ENCODE data around the gene RNF213.

The RNF213 gene

GRCh38 chr17:80347536-80347935, 86.9 kb downstream of the RNF213 start:
- in situ Hi-C loops (cut with MboI; ENCODE audit: low sequenced_read_pairs): no loop called here

GRCh38 chr17:80347948-80348351, 87.3 kb downstream of the RNF213 start:
- in situ Hi-C loops (cut with MboI; ENCODE audit: low sequenced_read_pairs): no loop called here

DNA sequence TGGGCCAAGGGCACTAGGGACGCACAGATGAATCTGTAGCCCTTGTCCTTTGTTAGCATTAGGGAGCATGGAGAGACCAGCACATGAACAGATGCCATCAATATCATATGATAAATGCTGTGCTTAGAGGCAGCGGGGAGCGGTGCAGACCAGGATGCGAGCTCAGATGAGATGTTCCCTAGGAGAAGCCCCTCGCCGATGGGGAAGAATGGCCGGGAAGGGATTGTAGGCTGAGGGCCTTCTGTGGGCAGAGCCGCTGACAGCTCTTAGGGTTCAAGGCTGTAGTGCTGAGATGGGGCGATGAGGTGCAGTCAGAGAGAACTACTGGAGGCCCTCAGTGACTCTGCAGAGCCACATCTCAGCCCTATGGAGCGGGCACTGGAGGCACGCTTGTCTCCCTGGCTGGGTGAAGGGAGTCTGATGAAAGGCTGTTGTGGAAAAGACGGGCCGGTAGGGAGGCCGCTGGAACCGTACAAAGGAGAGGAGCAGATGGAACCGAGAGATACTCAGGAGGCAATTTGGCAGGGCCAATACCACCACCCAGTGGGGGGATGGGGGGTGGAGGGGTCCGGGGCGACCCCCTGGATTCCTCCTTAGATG, 88.0 kb downstream of the RNF213 start:
- in situ Hi-C loops (cut with MboI; ENCODE audit: low sequenced_read_pairs): no loop called here

- in situ Hi-C loops (cut with MboI; ENCODE audit: low sequenced_read_pairs): no loop called here
Observed at GRCh38 chr17:80349151-80349651, 88.5 kb downstream of the RNF213 start.

GRCh38 chr17:80349751-80350150, 89.1 kb downstream of the RNF213 start:
- in situ Hi-C loops (cut with MboI; ENCODE audit: low sequenced_read_pairs): no loop called here

- in situ Hi-C loops (cut with MboI; ENCODE audit: low sequenced_read_pairs): no loop called here
Observed at GRCh38 chr17:80352216-80352895, 91.7 kb downstream of the RNF213 start.

- in situ Hi-C loops (cut with MboI; ENCODE audit: low sequenced_read_pairs): no loop called here
Observed at GRCh38 chr17:80352991-80353665, 92.5 kb downstream of the RNF213 start.

- in situ Hi-C loops (cut with MboI; ENCODE audit: low sequenced_read_pairs): no loop called here
Observed at GRCh38 chr17:80353718-80354275, 93.1 kb downstream of the RNF213 start.

DNA sequence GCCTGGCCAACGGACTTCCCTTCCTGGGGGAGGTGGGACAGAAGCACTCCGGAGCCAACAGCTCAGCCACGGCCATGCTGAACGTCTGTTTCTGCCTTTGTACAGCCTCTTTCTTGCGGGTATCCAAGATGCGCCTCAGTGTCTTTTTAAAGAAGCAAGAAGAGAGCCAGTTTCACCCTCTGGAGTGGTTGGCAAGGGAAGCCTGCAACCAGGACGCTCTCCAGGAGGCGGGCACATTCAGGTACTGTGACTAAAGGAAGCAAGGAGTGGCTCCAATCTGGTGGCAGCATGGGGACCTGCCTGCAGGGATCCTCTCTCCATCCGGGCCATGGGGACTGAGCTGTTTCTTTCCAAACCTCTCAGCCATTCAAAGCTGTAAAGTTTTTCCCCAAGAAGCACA, 93.7 kb downstream of the RNF213 start:
- in situ Hi-C loops (cut with MboI; ENCODE audit: low sequenced_read_pairs): no loop called here

- in situ Hi-C loops (cut with MboI; ENCODE audit: low sequenced_read_pairs): no loop called here
Observed at GRCh38 chr17:80356231-80356856, 95.7 kb downstream of the RNF213 start.

DNA sequence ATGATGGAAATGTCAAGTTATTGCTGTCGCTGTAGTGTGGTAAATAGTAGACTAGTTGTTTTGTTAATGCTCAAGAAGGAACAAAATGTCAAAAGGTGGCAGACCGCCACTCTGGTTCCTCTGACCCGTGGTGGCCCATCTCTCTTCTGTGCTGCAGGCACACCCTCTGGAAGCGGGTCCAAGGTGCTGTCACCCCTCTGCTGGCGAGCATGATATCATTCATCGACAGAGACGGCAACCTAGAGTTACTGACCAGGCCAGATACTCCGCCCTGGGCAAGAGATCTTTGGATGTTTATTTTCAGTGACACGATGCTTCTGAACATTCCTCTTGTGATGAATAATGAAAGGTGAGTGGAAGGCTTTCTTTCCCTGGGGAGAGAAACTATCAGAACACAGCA, 97.5 kb downstream of the RNF213 start:
- in situ Hi-C loops (cut with MboI; ENCODE audit: low sequenced_read_pairs): no loop called here

GRCh38 chr17:80358861-80359260, 98.2 kb downstream of the RNF213 start:
- in situ Hi-C loops (cut with MboI; ENCODE audit: low sequenced_read_pairs): no loop called here

DNA sequence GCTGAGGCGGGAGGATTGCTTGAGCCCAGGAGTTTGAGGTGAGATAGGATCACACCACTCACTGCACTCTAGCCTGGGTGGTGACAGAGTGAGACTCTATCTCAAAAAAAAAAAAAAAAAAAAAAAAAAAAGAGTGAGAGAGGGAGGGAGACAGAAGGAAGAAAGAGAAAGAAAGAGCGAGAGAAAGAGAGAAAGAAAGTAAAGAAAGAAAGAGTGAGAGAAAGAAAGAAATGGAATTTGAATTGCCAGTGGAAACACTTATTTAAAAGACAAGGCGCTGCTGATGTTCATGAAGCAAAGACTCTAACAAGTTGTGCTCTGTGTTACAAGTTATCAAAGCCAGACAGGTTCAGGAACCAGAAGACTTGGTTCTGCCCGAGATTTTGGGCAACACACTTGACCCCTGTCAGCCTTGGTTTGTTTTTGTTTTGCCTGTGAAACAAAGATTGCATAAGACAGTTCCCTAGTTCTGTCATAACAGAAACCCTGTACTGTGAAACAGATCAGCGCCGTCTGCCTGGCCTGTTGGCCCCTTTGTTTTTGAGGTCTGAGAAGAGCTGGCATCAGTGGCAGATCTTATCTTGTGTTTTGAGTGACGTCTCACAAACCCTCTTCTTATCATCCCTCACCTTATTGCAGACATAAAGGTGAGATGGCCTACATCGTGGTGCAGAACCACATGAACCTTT, 98.9 kb downstream of the RNF213 start:
- in situ Hi-C loops (cut with MboI; ENCODE audit: low sequenced_read_pairs): no loop called here

- in situ Hi-C loops (cut with MboI; ENCODE audit: low sequenced_read_pairs): no loop called here
Observed at GRCh38 chr17:80360396-80360795, 99.7 kb downstream of the RNF213 start.

- in situ Hi-C loops (cut with MboI; ENCODE audit: low sequenced_read_pairs): no loop called here
Observed at GRCh38 chr17:80361495-80362220, 101.0 kb downstream of the RNF213 start.

DNA sequence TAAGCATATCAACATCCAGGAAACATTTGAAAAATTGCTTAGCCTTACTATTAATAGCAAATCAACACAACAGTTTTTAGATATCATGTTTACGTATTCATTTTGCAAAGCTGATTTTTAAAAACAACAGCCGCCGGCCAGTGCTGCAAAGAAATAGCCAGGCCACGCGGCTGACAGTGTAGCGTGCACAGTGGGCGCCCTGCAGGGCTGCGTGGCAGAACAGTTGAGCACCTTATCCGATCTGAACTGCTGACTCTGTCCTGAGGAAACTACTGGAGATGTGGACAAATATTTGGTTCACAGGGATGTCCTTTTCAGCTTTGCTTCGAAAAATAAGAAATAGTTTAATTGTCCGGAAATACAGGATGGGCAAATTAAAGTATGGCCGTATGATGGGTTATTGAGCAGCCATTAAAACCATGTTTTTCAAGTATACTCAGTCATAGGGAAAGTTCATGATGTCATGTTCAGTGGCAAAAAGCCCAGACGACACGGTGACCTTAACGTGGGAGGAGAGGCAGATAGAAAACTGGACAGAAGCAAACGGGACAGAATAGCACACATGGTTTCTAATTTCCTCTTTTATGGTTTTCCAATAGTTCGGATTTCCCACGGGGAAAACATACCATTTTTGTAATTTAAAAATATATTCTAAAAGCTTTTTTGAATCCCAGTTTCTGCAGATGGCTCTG, 101.9 kb downstream of the RNF213 start:
- in situ Hi-C loops (cut with MboI; ENCODE audit: low sequenced_read_pairs): no loop called here

GRCh38 chr17:80363120-80363515, 102.5 kb downstream of the RNF213 start:
- in situ Hi-C loops (cut with MboI; ENCODE audit: low sequenced_read_pairs): no loop called here

DNA sequence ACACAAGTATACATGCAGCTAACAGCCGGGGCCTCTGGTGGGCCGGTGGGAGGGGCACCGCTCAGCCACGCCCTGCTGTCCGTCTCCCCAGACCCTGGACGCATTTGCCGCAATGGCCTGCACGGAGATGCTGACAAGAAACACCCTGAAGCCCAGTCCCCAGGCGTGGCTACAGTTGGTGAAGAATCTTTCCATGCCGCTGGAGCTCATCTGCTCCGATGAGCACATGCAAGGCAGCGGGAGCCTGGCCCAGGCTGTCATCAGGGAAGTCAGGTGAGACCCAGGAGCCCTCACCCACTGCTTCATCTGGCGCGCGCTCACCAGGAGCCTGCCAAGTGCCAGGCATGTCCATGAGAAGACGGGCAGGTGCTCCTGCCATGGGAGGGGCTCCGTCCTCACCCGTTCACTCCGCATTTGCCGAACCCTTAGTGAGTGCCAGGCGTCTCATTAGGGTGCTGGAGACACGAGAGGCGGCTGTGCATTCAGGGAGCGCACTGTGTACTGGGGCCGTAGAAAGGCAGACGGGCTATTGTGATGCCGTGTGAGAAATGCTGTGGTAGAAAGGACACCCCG, 103.0 kb downstream of the RNF213 start:
- in situ Hi-C loops (cut with MboI; ENCODE audit: low sequenced_read_pairs): no loop called here

GRCh38 chr17:80364091-80364691, 103.5 kb downstream of the RNF213 start:
- in situ Hi-C loops (cut with MboI; ENCODE audit: low sequenced_read_pairs): no loop called here
